Liver (tissue), 9 donors: ENCODE data around the gene TWNK. TPM values are rescaled to one million over a fixed set of nuclear protein-coding genes. Genes with fewer than 3 reads are reported as not detected.

Experiments used
- DNase-seq: peaks from one replicate; pipeline ENCODE4 v3.0.0-alpha.2; 2017; ENCODE audit warnings: low spot score
- H3K27ac ChIP-seq, 2 donors: one replicate each; pipeline ENCODE4 v1.7.0; 2013; ENCODE audit warnings: inconsistent platforms in 2 of 2, low read length in 2 of 2, control low read depth in 1 of 2, low read depth in 1 of 2, mild to moderate bottlenecking in 1 of 2
- H3K27me3 ChIP-seq, 4 donors: one replicate each; pipeline versions ENCODE4 v1.6.1 to v1.7.0; 2013; ENCODE audit warnings: low read length in 3 of 4, inconsistent platforms in 1 of 4, mild to moderate bottlenecking in 1 of 4, moderate library complexity in 1 of 4; ENCODE audit not compliant: control insufficient read depth in 4 of 4, insufficient read depth in 4 of 4
- H3K36me3 ChIP-seq, 4 donors: one replicate each; pipeline versions ENCODE4 v1.6.1 to v1.7.0; 2013; ENCODE audit warnings: low read length in 3 of 4, mild to moderate bottlenecking in 3 of 4, low read depth in 1 of 4, moderate library complexity in 1 of 4; ENCODE audit not compliant: control insufficient read depth in 4 of 4, insufficient read depth in 3 of 4
- H3K4me1 ChIP-seq, 4 donors: one replicate each; pipeline versions ENCODE4 v1.6.1 to v1.7.0; 2013; ENCODE audit warnings: low read length in 3 of 4, mild to moderate bottlenecking in 3 of 4, moderate library complexity in 1 of 4; ENCODE audit not compliant: control insufficient read depth in 4 of 4, insufficient read depth in 4 of 4
- H3K4me3 ChIP-seq, 3 donors: one replicate each; pipeline versions ENCODE4 v1.6.1 to v1.7.0; 2013; ENCODE audit warnings: low read length in 3 of 3, control low read depth in 1 of 3, low read depth in 1 of 3, mild to moderate bottlenecking in 1 of 3
- H3K9ac ChIP-seq, 2 donors: one replicate each; pipeline ENCODE4 v1.7.0; 2013; ENCODE audit warnings: low read length in 2 of 2, mild to moderate bottlenecking in 2 of 2, moderate library complexity in 2 of 2, control low read depth in 1 of 2, low read depth in 1 of 2
- H3K9me3 ChIP-seq, 4 donors: one replicate each; pipeline versions ENCODE4 v1.6.1 to v1.7.0; 2013; ENCODE audit warnings: low read length in 3 of 4; ENCODE audit not compliant: control insufficient read depth in 4 of 4
- EGR1 ChIP-seq, 2 donors: IDR thresholded peaks; 2 replicates each; pipeline ENCODE4 v1.6.1; 2016 to 2018; ENCODE audit warnings: antibody characterized with exemption in 2 of 2, low read depth in 2 of 2
- FOXA1 ChIP-seq: IDR thresholded peaks from 2 replicates; pipeline ENCODE4 v1.6.1; 2016; ENCODE audit warnings: antibody characterized with exemption
- GABPA ChIP-seq, 2 donors: IDR thresholded peaks in 1 of 2; conservative IDR thresholded peaks in 1 of 2; 2 replicates each; pipeline ENCODE4 v1.6.1; 2016; ENCODE audit warnings: antibody characterized with exemption in 2 of 2, mild to moderate bottlenecking in 1 of 2, moderate library complexity in 1 of 2
- HNF4A ChIP-seq, 2 donors: conservative IDR thresholded peaks; 2 replicates each; pipeline ENCODE4 v1.6.1; 2016; ENCODE audit warnings: antibody characterized with exemption in 2 of 2, mild to moderate bottlenecking in 2 of 2
- HNF4G ChIP-seq: IDR thresholded peaks from 2 replicates; pipeline ENCODE4 v1.6.1; 2016; ENCODE audit warnings: antibody characterized with exemption
- JUND ChIP-seq, 2 donors: IDR thresholded peaks; 2 replicates each; pipeline ENCODE4 v1.6.1; 2016; ENCODE audit warnings: antibody characterized with exemption in 2 of 2
- NR2F2 ChIP-seq: IDR thresholded peaks from 2 replicates; pipeline ENCODE4 v1.6.1; 2016; ENCODE audit warnings: antibody characterized with exemption
- RXRA ChIP-seq, 2 donors: IDR thresholded peaks; 2 replicates each; pipeline ENCODE4 v1.6.1; 2017 to 2018; ENCODE audit warnings: antibody characterized with exemption in 2 of 2, mild to moderate bottlenecking in 1 of 2
- SP1 ChIP-seq: IDR thresholded peaks from 2 replicates; pipeline ENCODE4 v1.6.1; 2018; ENCODE audit warnings: antibody characterized with exemption, mild to moderate bottlenecking
- TAF1 ChIP-seq: conservative IDR thresholded peaks from 2 replicates; pipeline ENCODE4 v1.6.1; 2016; ENCODE audit warnings: antibody characterized with exemption, mild to moderate bottlenecking
- YY1 ChIP-seq: IDR thresholded peaks from 2 replicates; pipeline ENCODE4 v1.6.1; 2016; ENCODE audit warnings: antibody characterized with exemption, mild to moderate bottlenecking
- WGBS: extraction: QIAGEN DNeasy Blood & Tissue Kit; methylation state at CpG from one replicate; pipeline ENCODE4 v1.1.7; 2013; 5-methylcytosine and 5-hydroxymethylcytosine counted together
- polyA plus RNA-seq, 2 donors: library from polyadenylated mRNA; stranded (reverse) in 1 of 2; unstranded in 1 of 2; fragments of 200-250 nt in 1 of 2; fragments of >200 nt in 1 of 2; fragmentation: Nextera tagmentation in 1 of 2; extraction: Ambion mirVana in 1 of 2; gene quantifications; one replicate each; pipeline versions ENCODE4 v1.2.1 to v1.2.3, GENCODE V29; 2013 to 2015
- total RNA-seq, 2 donors: library from RNA; depleted of rRNA; stranded (reverse); fragments of >200 nt; gene quantifications; one replicate each; pipeline ENCODE4 v1.2.3, GENCODE V29; 2014
- TF ChIP-seq, protein P1 (sequence below): fragments of 150-350 bp; IDR thresholded peaks from 2 replicates; pipeline ENCODE4 v1.5.1; 2017; ENCODE audit warnings: improper control_type of control experiment, low read depth, low read length; ENCODE audit not compliant: missing input control
- TF ChIP-seq, protein P2 (sequence below): IDR thresholded peaks from 2 replicates; pipeline ENCODE4 v1.6.1; 2016; ENCODE audit warnings: antibody characterized with exemption
- TF ChIP-seq, protein P3 (sequence below): IDR thresholded peaks from 2 replicates; pipeline ENCODE4 v1.6.1; 2016; ENCODE audit warnings: antibody characterized with exemption, mild to moderate bottlenecking
- donor health status: healthy.
- donor health status: healthy.
- donor health status: healthy.
- donor health status: healthy.
- donor health status: healthy.

TWNK gene
- total and polyA plus RNA-seq, 4 donors = 1.6 to 6.2 (median 4.4) TPM

DNA sequence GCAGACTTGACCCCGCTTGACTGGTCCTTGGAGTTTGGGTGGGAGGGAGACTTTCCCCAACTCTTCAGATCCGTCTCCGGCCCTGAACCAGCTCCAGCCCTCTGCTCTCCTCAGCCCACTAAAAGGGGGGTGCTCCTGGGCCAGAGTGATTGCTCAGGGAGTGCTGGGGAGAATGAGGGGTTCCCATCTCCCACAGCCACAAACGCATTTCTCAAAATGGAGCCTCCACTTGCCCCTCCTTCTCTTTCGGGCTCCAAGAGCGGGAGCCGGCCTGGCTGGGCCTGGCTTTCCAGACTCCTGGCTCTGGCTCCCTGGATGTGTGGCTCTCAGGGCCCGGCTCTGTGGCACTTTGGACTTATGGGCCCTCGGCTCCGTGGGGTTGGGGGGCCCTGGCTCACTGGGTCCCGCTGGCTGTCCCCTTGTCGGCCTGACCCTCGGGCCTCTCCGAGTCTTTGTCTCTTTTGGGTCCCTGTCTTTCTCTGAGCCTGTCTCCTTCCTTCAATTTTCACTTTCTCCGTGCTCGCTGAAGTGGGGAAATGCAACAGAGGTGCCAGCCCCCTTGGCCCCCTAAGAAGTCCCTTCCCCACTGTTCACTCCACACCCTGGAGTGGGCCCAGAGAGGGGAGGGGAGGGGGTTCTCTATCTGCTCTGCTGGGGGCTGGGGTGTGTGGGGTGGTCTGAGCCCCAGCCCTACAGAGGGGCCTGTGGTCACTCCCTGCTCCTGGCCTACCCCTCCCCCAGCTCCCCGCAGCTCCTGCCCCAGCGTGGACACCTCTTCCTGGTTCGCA, 13.0 kb downstream of the TWNK start:
- H3K4me3 ChIP-seq = peak overlapping the region; percentile 24 to 71 (median 53)
- H3K9me3 ChIP-seq = no peaks in the 10 kb centered on the region
- peak overlapping the region; percentile 70 to 80 for H3K27ac ChIP-seq
- 51% methylated on average over 19 of the region's 19 CpGs for WGBS
- no peaks in the 10 kb centered on the region for H3K27me3 ChIP-seq
- no peak for DNase-seq
- peak overlapping the region; percentile 47 to 72 for H3K9ac ChIP-seq
- H3K36me3 ChIP-seq = peaks cover 0 to 5% (median under 1%) of the 10 kb centered on the region in 4 donors
- peaks cover 0 to 30% (median 17%) of the 10 kb centered on the region in 4 donors for H3K4me1 ChIP-seq
- TF ChIP-seq EGR1 (IDR thresholded peaks at IDR 0.05; ENCODE audit: low read depth in 2 of 2) (no peak), NR2F2 (no peak), JUND (IDR thresholded peaks at IDR 0.05) (no peak), FOXA1 (no peak), HNF4A (conservative IDR thresholded peaks at IDR 0.05) (no peak), TAF1 (no peak), RXRA (IDR thresholded peaks at IDR 0.05) (no peak), SP1 (no peak), GABPA (IDR thresholded peaks at IDR 0.05 in 1 of 2, conservative IDR thresholded peaks at IDR 0.05 in 1 of 2) (no peak), HNF4G (no peak), YY1 (no peak)
- TF ChIP-seq, protein P1, sequence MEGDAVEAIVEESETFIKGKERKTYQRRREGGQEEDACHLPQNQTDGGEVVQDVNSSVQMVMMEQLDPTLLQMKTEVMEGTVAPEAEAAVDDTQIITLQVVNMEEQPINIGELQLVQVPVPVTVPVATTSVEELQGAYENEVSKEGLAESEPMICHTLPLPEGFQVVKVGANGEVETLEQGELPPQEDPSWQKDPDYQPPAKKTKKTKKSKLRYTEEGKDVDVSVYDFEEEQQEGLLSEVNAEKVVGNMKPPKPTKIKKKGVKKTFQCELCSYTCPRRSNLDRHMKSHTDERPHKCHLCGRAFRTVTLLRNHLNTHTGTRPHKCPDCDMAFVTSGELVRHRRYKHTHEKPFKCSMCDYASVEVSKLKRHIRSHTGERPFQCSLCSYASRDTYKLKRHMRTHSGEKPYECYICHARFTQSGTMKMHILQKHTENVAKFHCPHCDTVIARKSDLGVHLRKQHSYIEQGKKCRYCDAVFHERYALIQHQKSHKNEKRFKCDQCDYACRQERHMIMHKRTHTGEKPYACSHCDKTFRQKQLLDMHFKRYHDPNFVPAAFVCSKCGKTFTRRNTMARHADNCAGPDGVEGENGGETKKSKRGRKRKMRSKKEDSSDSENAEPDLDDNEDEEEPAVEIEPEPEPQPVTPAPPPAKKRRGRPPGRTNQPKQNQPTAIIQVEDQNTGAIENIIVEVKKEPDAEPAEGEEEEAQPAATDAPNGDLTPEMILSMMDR = no peak
- TF ChIP-seq, protein P2, sequence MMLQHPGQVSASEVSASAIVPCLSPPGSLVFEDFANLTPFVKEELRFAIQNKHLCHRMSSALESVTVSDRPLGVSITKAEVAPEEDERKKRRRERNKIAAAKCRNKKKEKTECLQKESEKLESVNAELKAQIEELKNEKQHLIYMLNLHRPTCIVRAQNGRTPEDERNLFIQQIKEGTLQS = no peak
- TF ChIP-seq, protein P3, sequence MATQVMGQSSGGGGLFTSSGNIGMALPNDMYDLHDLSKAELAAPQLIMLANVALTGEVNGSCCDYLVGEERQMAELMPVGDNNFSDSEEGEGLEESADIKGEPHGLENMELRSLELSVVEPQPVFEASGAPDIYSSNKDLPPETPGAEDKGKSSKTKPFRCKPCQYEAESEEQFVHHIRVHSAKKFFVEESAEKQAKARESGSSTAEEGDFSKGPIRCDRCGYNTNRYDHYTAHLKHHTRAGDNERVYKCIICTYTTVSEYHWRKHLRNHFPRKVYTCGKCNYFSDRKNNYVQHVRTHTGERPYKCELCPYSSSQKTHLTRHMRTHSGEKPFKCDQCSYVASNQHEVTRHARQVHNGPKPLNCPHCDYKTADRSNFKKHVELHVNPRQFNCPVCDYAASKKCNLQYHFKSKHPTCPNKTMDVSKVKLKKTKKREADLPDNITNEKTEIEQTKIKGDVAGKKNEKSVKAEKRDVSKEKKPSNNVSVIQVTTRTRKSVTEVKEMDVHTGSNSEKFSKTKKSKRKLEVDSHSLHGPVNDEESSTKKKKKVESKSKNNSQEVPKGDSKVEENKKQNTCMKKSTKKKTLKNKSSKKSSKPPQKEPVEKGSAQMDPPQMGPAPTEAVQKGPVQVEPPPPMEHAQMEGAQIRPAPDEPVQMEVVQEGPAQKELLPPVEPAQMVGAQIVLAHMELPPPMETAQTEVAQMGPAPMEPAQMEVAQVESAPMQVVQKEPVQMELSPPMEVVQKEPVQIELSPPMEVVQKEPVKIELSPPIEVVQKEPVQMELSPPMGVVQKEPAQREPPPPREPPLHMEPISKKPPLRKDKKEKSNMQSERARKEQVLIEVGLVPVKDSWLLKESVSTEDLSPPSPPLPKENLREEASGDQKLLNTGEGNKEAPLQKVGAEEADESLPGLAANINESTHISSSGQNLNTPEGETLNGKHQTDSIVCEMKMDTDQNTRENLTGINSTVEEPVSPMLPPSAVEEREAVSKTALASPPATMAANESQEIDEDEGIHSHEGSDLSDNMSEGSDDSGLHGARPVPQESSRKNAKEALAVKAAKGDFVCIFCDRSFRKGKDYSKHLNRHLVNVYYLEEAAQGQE = no peak

DNA sequence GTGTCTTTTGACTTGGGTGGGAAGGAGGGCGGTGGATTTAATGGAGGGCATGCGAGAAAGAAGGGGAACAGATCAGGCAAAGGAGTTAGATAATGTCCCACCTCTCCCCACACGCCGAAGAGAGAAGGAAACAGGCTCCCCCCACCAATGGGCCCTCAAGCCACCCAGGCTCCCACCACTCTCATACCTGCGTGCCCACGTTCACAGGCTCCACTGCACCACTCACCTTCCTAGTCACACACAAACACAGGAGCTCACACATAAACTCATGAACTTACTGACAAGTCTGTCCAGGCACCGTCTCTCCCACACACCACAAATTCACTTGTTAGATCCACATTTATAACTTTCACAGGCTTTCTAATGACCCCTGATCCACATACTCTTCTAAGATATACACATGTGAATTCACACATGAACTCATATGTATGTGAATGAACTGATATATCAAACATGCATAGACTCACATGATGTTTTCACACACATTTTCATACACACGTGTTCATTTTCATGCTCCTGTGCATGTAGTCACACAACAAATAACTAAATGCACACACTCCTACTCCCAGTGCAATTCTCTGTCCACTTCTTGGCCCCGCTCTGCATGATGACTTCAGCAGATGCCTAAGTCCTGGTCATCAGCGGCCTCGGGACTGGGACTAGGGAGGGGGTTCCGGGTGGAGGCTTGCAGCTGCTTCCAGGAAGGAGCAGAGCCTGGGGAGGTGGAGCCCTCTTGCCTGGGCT, 13.7 kb downstream of the TWNK start:
- Histone ChIP-seq H3K36me3 (peaks cover 0 to 9% (median under 1%) of the 10 kb centered on the region in 4 donors), H3K27ac (peak overlapping the region; percentile 70 to 80), H3K27me3 (no peaks in the 10 kb centered on the region), H3K4me1 (peaks cover 0 to 30% (median 17%) of the 10 kb centered on the region in 4 donors), H3K4me3 (no peak overlapping the region), H3K9ac (peak overlapping the region in 1 of 2 donors; percentile 16), H3K9me3 (no peaks in the 10 kb centered on the region)
- TF ChIP-seq SP1 = peak; percentile 12
- TF ChIP-seq, protein P3 = no peak
- DNase-seq = peak; percentile 45
- WGBS = 63% methylated on average over 12 of the region's 12 CpGs
